HG03378 (cell line): ENCODE results near the gene PTP4A1.
"Not testable (repeated sequence)": the region's sequence is repeated elsewhere in the genome, so short reads cannot be mapped to it uniquely, and the experiment has no call there.

Experiments used
- ATAC-seq: cut with Tn5 transposase; IDR thresholded peaks from one replicate; pipeline ENCODE4 v1.9.1; 2021; ENCODE audit warnings: mild to moderate bottlenecking, moderate library complexity; ENCODE audit not compliant: unreplicated experiment

Gene PTP4A1

DNA sequence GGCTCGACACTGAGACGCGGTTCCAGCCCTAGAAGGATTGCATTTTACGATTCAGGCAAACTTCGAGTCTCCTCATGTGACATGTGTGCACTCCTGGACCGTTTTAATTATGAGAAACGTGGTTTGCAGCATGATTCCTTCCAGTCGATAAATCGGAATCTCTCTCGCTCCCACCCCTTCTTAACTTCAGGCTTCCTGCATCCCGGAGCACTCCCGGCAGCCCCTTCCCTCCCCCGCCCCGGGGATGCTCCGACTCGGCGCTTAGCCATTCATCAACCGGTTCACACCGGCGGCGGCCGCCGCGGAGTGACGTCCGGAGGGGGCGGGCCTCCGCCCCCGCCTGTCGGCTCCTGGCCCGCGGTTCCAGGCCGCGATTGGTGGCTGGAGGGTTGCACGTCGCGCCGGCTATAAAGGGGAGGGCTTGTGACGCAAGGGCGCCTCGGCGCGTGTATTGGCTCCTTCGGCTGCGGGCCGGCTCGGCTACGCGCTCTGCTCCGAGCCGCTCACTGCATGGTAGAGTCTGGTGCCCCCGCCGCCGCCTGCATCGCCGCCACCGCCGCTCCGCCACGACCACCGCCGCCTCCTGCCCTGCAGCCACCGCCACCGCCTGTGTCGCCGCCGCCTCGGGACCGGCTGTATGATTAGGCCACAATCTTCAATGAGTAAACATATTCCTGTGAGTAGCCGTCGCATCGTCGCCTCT, at the start of gene PTP4A1, which contains the start of gene LOC128125822:
Gene PTP4A1 (plus strand): TSS at position 437 of the 703 bp plus-strand sequence. CDS start 4,401 bp downstream, outside the sequence.
Gene LOC128125822 (plus strand): TSS at position 437 of the 703 bp plus-strand sequence.
- ATAC-seq: peak; percentile 88

DNA sequence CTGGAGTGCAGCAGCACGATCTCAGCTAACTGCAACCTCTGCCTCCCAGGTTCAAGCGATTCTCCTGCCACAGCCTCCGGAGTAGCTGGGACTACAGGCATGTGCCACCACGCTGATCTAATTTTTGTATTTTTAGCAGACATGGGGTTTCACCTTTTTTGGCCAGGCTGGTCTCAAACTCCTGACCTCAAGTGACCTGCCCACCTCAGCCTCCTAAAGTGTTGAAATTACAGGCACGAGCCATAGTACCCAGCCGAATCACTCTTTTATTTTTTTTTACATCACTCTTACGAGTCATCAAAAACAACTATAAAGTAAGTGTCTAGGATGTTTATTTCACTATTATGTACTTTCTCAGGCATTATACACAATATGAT, 49.4 kb upstream of the PTP4A1 start:
- not testable (repeated sequence) for ATAC-seq

DNA sequence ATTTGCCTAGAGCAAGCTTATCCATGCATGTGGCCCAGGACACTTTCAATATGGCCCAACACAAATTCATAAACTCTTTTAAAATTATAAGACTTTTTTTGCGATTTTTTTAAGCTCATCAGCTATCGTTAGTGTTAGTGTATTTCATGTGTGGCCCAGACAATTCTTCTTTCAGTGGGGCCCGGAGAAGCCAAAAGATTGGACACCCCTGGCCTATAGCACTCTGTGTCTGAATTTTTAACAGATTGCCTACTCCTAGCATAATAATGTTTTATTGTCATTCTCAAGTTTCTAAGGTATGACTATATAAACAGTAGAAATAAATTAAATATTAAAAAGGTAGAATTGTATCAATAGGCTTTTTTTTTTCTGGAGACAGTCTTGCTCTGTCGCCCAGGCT, 48.6 kb upstream of the PTP4A1 start:
- no peak for ATAC-seq

DNA sequence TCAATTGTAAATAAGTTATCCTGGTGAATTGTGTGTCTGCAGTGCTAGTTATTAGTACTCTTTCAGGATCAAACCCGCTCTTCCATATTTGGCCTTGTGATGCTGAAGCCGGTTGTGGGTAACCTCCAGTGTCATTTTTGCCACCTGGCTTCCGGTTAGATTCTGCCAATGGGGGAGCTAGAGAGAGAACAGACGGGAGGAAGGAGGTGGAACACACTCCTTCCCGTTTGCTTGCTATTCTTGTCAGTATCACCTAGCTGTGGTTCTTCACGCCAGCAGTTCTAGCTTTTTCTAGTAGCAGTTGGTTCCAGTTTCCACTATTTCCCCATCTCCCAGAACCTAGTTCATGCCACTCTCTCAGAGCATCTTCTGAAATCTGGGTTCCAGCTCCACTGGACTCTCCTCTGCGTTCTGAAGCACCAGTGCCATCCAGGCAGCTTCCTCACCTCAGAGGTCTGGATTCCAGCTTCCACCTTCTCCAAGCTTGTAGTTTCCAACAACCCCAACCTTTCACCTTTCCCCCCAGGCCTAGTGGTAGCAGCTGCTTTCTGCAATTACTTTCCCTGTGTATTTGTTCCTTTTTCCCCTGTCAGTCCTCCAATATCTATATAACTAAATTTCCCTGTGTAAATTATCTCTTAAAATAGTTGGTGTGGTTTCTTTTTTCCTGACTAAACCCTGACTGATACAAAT, 46.9 kb upstream of the PTP4A1 start:
- no peak for ATAC-seq

DNA sequence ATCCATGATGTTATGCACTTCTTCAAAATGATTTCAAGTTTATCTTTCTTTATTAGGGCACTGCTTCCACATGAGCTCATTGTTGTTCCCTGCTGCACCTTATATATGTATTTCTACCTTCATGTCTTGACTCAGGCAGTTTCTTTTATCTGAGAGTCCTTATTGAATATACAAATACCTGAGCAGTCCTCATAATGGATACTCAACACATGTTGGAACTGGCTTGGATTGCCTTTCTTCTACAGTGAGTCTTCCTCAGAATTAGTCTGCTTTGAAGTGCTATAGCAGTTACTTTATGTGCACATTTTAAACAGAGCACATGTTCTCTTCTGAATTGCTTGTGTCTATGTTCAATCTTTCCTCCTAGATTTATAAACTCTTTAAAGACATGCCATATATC, 45.3 kb upstream of the PTP4A1 start:
- no peak for ATAC-seq

DNA sequence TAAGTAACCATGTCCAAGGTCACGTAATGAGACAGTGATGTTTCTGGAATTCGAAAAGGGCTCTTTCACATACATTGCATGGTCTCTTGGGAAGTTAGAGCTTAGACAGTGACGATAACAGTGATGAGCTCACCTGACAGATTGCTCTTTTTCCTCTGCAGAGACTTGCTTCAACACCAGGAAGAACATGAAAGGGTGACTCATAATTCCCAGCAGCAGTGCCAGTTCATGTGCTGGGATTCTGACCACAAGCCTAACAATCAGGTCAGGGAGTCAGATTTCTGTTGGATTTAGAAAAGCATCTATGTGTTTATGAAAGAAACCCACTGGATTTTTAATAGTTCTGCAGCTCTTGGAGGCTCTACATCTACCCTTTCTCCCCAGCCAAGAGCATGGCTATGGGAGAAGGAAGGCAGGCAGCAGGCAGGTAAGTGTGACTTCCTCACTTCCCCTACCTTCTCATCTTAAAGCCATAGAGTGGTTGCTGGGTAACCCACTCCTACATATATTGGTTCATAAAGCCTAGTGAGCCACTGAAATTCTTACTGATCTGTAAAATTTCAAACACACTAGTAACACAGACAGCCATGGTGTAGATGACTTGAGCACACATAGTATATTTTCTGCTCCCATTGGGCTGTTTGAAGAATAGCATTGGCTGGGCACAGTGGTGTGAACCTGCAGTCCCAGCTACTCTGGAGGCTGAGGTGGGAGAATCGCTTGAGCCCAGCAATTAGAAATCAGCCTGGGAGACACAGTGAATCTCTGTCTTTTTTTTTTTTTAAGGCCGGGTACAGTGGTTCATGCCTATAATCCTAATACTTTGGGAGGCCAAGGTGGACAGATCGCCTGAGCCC, 44.4 kb upstream of the PTP4A1 start:
- ATAC-seq: peak; percentile 39

DNA sequence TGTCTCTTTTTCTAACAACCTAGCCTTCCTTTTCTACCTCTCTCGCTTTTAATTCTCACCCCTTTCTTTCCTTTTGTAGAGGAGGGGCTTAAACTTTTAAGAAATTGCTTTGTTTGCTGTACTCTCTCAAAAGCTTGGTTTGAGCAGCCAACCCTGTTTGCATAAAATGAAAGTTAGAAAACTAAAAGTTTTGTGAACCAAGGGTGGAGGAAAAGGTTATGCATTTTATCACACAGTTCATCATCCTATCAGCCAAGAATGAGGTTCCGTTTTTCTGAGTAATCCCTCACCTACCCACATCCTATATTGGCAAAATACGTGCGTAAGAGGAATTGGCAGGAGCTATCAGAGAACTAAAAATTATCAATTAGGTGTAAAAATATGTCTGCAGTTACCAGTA, 42.8 kb upstream of the PTP4A1 start:
- ATAC-seq: no peak

DNA sequence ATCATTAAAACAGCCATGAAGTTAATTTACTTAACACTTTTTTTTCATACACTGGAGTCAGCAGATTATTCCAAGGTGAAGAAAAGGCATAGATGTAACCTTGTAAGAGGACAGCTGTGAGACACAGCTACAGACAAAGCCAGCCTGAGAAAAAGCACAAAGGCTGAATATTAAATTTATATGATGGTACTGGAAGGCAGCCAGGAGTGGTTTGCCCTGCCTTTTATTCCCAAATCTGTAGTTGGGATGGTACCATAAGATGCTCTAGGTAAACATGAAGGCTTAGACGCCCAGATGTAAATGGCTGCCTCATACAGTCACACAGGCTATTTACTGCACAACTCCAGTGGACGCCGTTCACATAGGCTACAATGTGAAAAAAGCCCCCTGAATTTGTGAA, 42.1 kb upstream of the PTP4A1 start:
- no peak for ATAC-seq

DNA sequence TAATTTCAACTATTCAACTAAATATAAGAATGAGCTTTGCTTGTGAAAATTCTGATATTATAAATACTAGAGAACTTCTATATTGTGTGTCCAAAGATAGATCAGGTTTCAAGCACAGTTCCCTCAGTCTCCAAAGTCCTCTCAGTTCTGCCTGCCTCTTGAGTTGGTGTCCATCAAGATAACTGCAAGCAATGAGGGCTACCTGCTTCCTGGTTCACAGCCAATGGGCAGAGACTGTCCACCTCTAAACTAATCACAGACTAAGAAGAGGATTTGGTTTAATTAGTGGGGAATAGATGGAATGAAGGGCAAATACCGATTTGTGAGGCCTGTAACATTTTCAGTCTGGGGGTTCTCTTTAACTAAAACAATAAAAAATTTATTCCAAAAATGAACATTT, 41.3 kb upstream of the PTP4A1 start:
- ATAC-seq: no peak

DNA sequence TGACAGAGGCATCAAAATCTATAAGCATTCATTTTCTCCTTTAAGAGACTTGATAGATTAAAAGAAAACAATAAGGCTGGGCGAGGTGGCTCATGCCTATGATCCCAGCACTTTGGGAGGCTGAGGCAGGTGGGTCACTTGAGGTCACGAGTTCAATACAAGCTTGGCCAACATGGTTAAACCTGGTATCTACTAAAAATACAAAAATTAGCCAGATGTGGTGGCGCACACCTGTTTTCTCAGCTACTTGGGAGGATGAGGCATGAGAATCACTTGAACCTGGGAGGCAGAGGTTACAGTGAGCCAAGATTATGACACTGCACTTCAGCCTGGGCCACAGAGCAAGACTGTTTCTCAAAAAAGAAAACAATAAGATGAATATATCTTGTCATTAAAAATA, 39.3 kb upstream of the PTP4A1 start:
- no peak for ATAC-seq

DNA sequence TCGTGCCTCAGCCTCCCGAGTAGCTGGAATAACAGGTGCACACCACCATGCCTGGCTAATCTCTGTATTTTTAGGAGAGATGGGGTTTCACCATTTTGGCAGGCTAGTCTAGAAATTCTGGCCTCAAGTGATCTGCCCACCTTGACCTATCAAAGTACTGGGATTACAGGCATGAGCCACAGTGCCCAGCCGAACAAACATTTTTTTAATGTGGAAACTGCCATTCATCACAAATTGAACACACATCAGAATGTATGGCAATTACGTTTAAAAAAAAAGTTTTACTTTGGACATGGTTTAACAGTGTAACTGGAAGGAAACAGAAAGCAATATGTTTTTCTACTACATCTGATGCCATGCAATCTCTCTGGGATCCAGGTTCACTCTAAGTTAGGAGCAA, 38.3 kb upstream of the PTP4A1 start:
- ATAC-seq: no peak

DNA sequence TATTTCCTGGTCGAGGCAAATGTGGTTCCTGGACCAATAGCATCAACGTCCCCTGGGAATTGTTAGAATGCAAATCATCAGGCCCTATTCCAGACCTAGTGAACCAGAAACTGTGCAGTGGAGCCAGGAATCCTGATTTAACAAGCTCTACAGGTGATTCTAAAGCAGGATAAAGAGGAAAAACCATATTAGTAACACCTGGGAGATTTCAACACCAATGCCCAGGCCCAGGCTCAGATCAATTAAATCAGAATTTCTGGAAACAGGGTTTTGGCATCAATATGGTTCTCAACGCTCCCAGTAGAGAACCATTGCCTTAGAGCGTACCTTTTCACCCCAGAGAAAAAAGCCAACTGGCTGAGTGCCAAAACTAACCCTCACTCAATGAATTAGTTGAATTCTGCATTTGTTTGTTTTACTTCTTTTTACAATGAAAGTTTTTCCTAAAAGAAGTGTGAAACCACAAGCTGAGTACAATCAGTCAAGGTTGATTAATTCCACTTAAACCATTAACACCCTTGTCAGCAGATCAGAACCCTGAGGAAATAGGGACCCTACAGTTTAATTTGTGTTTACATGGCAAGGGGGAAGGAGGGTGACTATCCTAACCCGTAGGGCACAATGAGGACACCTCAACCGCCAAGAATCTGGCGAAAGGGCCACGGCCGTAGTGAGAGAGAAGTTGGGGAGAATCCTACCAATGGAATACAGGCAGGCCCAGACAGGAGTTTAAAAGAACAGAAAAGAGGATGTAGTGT, 34.9 kb upstream of the PTP4A1 start:
- peak; percentile 76 for ATAC-seq

DNA sequence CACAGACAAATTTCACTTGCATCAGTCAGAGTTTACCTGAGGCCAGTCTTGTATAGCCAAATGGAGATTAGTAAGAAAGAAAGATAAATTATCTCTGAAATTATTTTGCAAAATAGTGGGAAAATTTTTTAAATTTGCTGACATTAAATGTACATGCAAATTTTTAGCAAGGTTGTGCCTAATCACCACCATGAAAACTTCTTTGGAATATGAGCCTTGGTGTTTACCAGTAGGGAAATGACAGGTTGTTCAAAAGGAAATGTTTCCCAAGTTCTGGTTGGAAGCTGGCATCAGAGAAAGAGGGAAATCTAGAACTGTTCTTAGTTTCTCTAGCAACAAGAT, 34.4 kb upstream of the PTP4A1 start:
- ATAC-seq: no peak

DNA sequence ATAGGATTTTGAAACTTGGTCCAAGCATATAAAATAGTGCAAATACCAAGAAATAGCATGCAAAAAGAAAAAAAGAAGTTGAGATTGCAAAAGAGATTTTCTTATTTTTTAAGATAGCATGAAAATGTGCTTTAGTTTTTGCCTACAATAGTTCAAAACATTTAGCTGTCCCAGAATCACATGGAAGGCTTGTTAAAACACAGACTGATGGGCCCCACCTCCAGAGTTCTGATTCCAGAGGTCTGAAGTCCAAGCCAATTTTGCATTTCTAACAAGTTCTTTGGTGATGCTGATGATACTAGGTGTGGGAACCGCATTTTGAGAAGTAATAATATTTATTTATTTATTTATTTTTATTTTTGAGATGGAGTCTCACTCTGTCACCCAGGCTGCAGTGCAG, 33.7 kb upstream of the PTP4A1 start:
- ATAC-seq: no peak

DNA sequence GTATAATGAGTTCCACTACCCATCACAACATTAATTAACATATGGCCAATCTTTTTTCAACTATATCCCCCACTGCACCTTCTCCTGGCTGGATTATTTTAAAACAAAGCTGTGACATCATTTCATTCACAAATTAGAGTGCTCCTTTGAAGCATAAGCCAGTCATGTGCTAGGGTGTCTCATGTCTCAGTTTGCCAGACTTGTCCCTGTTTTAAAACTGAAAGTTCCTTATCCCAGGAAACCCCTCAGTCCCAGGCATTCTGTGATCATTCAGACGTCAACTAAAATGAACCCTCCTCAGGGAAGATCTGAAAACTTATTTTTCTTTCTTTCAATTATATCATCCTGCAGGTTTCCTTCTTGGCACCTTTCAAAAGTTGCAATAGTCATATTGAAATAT, 29.3 kb upstream of the PTP4A1 start:
- no peak for ATAC-seq

DNA sequence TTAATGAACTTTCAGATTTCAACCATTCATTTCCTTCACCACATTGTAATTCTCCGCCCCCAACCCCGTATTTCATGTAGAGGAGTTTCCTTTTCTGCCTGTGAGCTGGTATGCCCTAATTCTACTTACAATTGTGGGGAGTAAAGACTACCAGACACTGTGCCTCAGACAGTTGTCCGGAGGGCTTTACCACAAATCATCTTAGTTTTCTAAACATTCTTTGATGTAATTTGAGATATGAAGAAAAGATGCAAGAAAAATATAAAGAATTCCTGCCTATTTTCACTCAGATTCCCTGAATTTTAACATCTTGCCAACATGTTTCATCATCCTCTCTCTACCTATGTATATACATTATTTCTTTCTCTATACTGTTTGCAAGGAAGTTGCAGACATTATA, 28.3 kb upstream of the PTP4A1 start:
- ATAC-seq: no peak

DNA sequence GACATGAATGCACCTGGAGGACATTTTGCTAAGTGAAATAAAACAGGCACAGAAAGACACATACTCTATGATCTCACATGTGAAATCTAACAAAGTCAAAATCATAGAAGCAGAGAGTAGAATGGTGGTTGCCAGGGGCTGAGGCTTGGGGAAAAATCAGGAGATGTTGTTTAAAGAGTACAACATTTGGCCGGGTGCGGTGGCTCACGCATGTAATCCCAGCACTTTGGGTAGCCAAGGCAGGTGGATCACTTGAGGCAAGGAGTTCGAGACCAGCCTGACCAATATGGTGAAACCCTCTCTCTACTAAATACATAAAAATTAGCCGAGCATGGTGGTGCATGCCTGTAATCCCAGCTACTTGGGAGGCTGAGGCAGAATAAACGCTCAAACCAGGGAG, 26.0 kb upstream of the PTP4A1 start:
- ATAC-seq: no peak

DNA sequence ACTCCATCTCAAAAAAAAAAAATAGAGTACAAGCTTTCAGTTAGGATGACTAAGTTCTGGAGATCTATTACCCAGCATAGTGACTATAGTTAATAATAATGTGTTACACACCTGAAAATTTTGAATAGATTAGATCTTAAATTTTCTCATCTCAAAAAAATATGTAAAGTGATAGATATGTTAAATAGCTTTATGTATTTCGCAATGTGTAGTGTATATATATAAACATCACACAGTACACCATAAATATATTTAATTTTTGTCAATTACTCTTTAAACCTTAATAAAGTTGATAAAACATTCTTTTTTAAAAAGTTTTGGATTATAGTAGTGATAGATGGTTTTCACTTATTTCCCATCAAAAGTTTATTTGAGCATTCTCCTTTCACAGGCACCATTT, 25.6 kb upstream of the PTP4A1 start:
- no peak for ATAC-seq

DNA sequence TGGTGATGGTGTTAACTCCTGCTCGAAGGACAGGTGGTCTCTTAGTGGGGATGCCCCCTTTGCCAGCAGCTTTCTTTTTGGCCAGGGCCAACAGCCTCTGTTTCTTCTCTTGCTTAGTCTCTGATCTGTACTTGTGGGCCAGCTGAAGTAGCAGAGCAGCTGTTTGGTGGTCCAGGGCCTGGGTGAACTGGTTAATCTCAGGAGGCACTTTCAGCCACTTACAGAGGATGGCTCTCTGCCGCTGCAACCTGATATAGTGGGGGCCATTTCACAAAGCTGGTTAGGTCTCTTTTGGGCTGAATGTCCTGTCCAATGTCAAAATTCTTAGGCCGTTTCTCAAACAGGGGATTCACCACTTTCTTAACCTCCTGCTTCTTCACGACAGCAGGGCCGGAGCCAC, 23.2 kb upstream of the PTP4A1 start:
- no peak for ATAC-seq

DNA sequence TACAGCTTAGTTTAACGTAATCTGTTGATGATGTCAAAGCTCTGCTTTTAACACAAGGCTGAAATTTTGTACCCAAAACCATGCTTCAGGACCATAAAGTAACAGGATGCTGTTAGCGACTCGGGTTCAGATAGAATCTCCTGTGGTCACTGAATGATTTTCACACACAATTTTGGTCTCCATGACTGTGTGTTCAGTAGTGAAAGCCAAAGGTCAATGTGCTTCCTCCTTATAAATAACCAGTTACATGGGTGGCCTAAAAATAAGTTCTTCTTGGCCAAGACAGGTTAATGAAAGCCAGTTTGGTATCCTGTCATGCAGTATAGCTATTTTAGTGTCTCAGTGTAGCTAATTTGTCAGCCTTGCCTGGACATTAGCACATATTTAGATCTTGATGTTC, 19.1 kb upstream of the PTP4A1 start:
- peak; percentile 99 for ATAC-seq

DNA sequence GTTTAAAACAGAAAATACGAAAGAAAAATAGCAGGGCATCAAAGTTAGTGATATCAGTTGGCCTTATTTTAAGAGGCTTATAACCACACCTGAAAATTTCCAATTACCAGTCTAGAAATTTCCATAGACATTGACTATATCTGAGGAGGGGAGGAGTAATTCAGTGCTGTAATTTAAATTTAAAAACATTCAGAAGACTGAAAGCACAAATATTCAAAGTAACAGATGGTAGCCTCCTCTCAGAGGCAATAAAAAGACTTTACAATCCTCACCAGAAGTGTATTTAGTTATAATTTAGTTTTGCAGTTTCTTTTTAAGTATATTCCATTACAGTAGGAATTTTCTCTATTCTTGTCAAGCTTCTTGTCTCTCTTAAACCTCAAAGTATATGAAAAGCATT, 18.4 kb upstream of the PTP4A1 start:
- no peak for ATAC-seq
